ENCODE results near the gene PIMREG.

Gene PIMREG

GRCh38 chr17:6460531-6461161 lies 16.4 kb downstream of the PIMREG start:
- no peak for DNase-seq (ENCODE audit: low read depth in 2 of 3, low spot score in 1 of 3)

- DNase-seq (ENCODE audit: low read depth in 2 of 3, low spot score in 1 of 3), result no peak
These were observed 17.0 kb downstream of the PIMREG start for GRCh38 chr17:6461246-6461645.

GRCh38 chr17:6461792-6462524 lies 17.7 kb downstream of the PIMREG start:
- peak in 2 of 3 donors; percentile 16 to 26 for DNase-seq (ENCODE audit: low read depth in 2 of 3, low spot score in 1 of 3)

GRCh38 chr17:6462692-6463091 lies 18.4 kb downstream of the PIMREG start:
- no peak for DNase-seq (ENCODE audit: low read depth in 2 of 3, low spot score in 1 of 3)

GRCh38 chr17:6463616-6464445 lies 19.6 kb downstream of the PIMREG start:
- no peak for DNase-seq (ENCODE audit: low read depth in 2 of 3, low spot score in 1 of 3)

GRCh38 chr17:6464446-6465041 lies 20.3 kb downstream of the PIMREG start:
- DNase-seq (ENCODE audit: low read depth in 2 of 3, low spot score in 1 of 3), result no peak

GRCh38 chr17:6465206-6466003 lies 21.1 kb downstream of the PIMREG start:
- DNase-seq (ENCODE audit: low read depth in 2 of 3, low spot score in 1 of 3), result no peak

- no peak for DNase-seq (ENCODE audit: low read depth in 2 of 3, low spot score in 1 of 3)
These were observed 23.3 kb downstream of the PIMREG start for GRCh38 chr17:6467567-6467966.

- no peak for DNase-seq (ENCODE audit: low read depth in 2 of 3, low spot score in 1 of 3)
These were observed 24.0 kb downstream of the PIMREG start for GRCh38 chr17:6468051-6468790.

GRCh38 chr17:6470146-6470718 lies 26.0 kb downstream of the PIMREG start:
- DNase-seq (ENCODE audit: low read depth in 2 of 3, low spot score in 1 of 3), result no peak

GRCh38 chr17:6470751-6471521 lies 26.7 kb downstream of the PIMREG start:
- no peak for DNase-seq (ENCODE audit: low read depth in 2 of 3, low spot score in 1 of 3)

- DNase-seq (ENCODE audit: low read depth in 2 of 3, low spot score in 1 of 3), result no peak
These were observed 27.5 kb downstream of the PIMREG start for GRCh38 chr17:6471531-6472465.

- no peak for DNase-seq (ENCODE audit: low read depth in 2 of 3, low spot score in 1 of 3)
These were observed 28.3 kb downstream of the PIMREG start for GRCh38 chr17:6472517-6472916.

GRCh38 chr17:6473128-6473767 lies 29.0 kb downstream of the PIMREG start:
- peak; percentile 34 to 73 (median 64) for DNase-seq (ENCODE audit: low read depth in 2 of 3, low spot score in 1 of 3)

- DNase-seq (ENCODE audit: low read depth in 2 of 3, low spot score in 1 of 3), result no peak
These were observed 30.1 kb downstream of the PIMREG start for GRCh38 chr17:6474376-6474775.

GRCh38 chr17:6474906-6475305 lies 30.7 kb downstream of the PIMREG start:
- DNase-seq (ENCODE audit: low read depth in 2 of 3, low spot score in 1 of 3), result no peak

- DNase-seq (ENCODE audit: low read depth in 2 of 3, low spot score in 1 of 3), result no peak
These were observed 31.2 kb downstream of the PIMREG start for GRCh38 chr17:6475411-6475810.
